Measurements from ENCODE around the gene HSH2D.

The HSH2D gene

GRCh38 chr19:16121141-16121540, 22.3 kb upstream of the HSH2D start:
- no peak for DNase-seq

GRCh38 chr19:16121967-16122366, 21.5 kb upstream of the HSH2D start:
- DNase-seq: no peak

GRCh38 chr19:16124953-16125352, 18.5 kb upstream of the HSH2D start:
- DNase-seq: no peak

DNA sequence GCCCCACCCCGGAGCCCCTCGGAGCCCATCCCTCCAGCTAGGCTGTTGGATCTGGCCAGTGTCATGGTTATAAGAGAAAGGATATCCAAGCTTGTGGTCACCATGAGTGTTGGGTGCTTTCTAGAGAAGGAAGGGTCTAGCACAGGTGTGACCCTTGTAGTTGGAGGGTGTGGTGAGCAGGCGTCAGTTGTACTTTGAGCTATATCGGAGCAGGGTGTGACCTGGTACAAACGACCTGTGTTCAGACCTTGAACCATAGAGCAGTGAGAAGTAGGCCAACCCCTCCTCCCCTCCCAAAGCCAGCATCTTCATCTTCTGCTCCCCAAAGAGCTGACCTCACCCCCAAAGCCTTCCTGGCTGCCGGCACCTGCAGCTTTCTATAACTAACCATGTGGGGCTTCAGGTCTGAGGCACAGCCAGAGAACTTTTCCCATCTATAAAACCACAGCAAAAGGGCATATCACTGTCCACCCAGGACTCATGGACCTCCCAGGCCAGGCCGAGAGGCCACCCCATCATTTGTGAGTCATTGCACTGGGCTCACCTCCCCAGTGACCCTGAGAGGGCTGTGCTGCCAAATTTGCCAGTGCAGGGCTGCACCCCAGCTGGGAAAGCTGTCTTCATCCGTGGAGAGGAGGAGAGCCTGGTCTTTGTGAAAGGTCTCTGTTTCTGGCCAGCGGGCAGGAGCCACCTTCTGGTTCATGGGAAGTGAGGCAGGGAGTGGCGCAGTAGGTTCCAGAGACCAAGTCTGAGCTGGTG, 17.6 kb upstream of the HSH2D start:
- DNase-seq: no peak

- DNase-seq: no peak
Measured at GRCh38 chr19:16127080-16127479, 16.4 kb upstream of the HSH2D start.

DNA sequence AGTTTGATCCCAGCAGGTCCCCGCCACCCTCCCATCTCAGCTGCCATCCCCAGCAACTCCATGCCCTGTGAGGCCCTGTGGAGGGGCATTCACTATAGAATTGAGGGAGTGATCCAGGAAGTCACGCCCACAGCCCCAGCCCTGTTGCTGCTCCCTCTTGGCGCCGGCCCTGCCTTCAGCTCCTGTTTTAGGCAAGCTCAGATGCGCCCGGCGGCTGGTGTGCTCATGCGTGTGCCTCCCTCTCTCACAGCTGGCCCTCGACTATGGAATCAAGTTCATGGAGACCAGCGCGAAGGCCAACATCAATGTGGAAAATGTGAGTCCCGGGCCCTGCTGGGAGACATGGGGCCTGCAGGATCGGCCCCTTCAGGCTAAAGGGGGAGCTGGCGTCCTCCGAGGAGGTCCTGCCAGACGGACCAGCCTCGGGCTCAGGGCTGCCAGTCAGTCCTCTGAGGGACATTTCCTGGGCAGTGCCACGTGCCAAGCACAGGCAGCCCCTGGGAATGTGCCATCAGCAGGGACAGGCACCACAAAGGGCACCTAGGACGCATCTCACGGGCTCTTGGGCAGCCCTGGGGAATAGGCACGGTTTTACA, 15.6 kb upstream of the HSH2D start:
- DNase-seq: no peak

DNA sequence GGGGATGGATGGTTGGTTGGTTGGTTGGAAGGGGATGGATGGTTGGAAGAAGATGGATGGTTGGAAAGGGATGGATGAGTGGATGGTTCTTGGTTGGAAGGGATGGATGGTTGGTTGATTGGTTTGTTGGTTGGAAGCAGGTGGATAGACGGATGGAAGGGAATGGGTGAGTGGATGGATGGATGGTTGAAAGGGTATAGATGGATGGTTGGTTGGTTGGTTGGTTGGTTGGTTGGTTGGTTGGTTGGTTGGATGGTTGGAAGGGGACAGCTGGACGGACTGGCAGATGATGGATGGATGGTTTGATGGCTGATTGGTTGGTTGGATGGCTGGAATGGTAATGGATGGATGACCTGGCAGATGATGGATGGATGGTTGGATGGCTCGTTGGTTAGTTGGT, 11.8 kb upstream of the HSH2D start:
- DNase-seq: no peak

- no peak for DNase-seq
Measured at GRCh38 chr19:16133818-16134217, 9.7 kb upstream of the HSH2D start.

GRCh38 chr19:16134510-16134909, 9.0 kb upstream of the HSH2D start:
- no peak for DNase-seq

DNA sequence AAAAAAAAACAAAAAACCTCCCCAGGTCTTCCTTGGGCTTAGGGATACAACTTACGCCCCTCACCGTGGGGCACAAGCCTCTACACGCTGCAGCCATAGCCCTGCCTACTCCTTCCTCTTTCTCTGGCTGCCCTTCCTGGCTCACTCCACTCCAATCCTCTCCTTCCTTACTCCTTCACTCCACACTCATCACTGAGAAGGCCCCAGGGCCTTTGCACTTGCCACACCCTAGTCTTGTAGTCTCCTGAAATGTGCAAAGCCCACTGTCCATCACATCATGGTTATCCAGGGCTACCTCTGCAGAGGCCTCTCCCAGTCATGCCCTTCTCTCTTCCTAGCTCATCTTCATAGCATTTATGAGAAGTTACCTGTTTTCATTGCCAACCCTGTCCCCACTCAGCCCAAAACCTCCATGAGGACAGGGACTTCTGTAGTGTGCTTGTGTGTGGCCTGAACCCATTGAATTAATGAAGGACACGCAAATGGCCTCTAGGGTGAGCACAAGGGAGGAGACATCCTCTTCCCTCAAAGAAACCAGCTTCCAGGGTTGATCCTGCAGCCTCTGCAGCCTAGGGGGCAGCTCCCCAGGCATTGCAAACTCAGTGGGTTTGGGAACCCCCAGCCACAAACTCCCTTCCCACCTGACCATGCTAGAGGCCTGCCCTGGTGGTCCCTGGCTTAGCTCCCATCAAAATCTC, 7.9 kb upstream of the HSH2D start:
- DNase-seq: no peak

GRCh38 chr19:16136185-16136999, 7.1 kb upstream of the HSH2D start:
- no peak for DNase-seq

DNA sequence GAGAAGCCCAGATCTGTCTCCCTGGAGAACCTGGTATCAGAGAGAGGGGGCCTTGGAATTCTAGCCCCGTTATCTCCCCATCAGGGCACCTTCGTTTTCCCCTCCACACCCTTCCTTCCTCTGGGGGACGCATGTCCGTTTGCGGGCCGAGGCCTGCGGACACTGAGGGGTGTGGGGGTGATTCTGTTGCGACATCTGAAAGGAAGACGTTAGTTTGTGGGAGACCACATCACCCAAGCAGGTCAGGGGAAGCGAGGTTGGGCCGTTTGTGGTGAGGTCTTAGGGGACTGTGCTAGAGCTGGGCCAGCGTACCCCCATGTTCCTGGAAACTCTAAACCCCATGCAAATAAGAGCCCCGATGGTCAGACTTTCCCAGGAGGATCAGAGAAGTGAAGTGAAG, 3.7 kb upstream of the HSH2D start:
- DNase-seq: no peak

DNA sequence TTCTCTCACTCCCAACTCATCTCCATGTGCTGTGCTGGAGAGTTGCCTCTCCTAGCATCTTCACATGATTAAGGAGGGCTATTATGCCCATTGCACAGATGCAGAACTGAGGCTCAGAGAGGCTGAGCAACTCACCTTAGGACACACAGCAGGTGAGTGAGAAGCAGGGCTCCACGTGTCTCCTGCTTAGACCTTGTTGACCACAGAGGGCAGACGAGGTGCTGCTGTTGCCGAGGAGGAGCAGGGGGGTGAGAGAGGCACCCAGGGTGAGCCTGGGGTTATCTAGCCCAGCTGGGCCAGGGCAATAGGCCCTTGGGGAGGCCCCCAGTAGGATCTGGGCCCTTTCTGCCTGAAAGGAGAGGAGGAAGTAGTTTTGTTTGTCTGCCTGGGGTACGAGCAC, 2.4 kb upstream of the HSH2D start:
- DNase-seq: no peak

GRCh38 chr19:16142032-16142580, 1.4 kb upstream of the HSH2D start:
- no peak for DNase-seq

- DNase-seq: no peak
Measured at GRCh38 chr19:16144216-16144581, 714 bp downstream of the HSH2D start.

GRCh38 chr19:16146112-16146511, 2.6 kb downstream of the HSH2D start:
- no peak for DNase-seq

GRCh38 chr19:16148443-16149229, 5.2 kb downstream of the HSH2D start:
- DNase-seq: no peak

DNA sequence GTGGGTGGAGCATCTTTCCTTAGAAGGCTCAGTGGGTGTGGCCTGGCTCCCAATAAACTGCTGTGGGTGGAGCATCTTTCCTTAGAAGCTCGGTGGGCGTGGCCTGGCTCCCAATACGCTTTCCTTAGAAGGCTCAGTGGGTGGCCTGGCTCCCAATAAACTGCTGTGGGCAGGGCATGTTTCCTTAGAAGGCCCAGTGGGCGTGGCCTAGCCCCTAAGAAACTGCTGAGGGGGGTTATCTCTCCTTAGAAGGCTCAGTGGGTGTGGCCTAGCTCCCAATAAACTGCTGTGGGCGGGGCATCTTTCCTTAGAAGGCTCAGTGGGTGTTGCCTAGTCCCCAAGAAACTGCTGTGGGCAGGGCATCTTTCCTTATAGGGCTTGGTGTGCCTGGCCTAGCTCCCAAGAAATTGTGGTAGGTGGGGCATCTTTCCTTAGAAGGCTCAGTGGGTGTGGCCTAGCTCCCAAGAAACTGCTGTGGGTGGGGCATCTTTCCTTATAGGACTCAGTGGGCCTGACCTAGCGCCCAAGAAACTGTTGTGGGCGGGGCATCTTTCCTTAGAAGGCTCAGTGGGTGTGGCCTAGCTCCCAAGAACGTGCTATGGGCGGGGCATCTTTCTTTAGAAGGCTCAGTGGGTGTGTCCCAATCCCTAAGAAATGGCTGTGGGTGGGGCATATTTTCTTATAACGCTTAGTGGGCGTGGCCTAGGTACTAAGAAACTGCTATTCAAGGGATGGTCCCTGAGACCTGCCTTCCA, 10.3 kb downstream of the HSH2D start:
- no peak for DNase-seq

DNA sequence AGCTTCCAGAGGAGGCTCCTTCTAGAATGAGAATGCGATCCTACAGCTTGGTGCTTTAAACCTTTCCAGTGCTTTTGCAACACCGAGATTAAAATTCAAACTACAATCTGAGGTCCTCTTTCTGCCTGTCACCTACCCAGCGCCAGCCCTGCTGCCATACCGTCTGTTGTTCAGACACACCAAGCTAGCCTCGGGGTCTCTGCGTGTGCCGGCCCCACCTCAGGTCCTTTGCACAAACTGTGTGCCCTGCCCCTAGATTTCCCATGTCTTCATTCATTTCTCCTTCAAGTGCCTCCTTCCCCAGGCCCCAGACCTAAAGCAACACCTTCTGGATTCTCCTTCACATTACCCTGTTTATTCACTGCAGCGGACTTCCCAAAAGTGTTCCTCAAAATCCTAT, 11.1 kb downstream of the HSH2D start:
- no peak for DNase-seq

GRCh38 chr19:16155128-16155527, 11.6 kb downstream of the HSH2D start:
- DNase-seq: no peak

- DNase-seq: no peak
Measured at GRCh38 chr19:16156904-16157303, 13.4 kb downstream of the HSH2D start.

- DNase-seq: no peak
Measured at GRCh38 chr19:16157601-16158000, 14.1 kb downstream of the HSH2D start.
